Measurements from ENCODE around the gene MAPK8.
"Not testable (repeated sequence)": the region's sequence is repeated elsewhere in the genome, so short reads cannot be mapped to it uniquely, and the experiment has no call there.

Gene MAPK8

DNA sequence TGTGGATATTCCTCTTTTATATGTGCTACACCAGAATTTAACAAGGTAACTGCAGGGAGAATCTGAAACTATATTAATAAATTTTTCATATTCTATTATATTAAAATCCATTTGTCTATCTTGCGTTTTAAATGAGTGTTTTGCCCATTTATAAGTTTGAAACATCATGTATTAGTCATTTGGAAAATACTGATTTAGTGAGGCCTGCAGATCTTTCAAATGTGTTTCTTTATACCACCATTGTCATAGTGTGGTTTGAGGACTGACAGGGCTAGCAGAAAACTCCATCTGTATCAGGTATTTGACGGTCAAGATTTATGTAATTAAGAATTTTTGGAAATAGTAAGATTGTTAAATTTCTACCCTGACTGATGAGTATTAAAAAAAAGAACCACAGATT lies 29.3 kb downstream of the MAPK8 start:
- H3K4me1 ChIP-seq (ENCODE audit: control insufficient read depth in 1 of 2, insufficient read depth in 1 of 2, low read depth in 1 of 2, low read length in 1 of 2), result peaks cover 3 to 4% of the 10 kb centered on the region in 2 experiments
- no peak overlapping the region for H3K27ac ChIP-seq
- H3K4me3 ChIP-seq (ENCODE audit: low read depth in 1 of 2, low read length in 1 of 2), result no peak overlapping the region
- no peaks in the 10 kb centered on the region for H3K36me3 ChIP-seq
- no peaks in the 10 kb centered on the region for H3K27me3 ChIP-seq
- H3K9me3 ChIP-seq, result no peaks in the 10 kb centered on the region
- TF ChIP-seq, protein P1, sequence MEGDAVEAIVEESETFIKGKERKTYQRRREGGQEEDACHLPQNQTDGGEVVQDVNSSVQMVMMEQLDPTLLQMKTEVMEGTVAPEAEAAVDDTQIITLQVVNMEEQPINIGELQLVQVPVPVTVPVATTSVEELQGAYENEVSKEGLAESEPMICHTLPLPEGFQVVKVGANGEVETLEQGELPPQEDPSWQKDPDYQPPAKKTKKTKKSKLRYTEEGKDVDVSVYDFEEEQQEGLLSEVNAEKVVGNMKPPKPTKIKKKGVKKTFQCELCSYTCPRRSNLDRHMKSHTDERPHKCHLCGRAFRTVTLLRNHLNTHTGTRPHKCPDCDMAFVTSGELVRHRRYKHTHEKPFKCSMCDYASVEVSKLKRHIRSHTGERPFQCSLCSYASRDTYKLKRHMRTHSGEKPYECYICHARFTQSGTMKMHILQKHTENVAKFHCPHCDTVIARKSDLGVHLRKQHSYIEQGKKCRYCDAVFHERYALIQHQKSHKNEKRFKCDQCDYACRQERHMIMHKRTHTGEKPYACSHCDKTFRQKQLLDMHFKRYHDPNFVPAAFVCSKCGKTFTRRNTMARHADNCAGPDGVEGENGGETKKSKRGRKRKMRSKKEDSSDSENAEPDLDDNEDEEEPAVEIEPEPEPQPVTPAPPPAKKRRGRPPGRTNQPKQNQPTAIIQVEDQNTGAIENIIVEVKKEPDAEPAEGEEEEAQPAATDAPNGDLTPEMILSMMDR (IDR thresholded peaks at IDR 0.05), result no peak

DNA sequence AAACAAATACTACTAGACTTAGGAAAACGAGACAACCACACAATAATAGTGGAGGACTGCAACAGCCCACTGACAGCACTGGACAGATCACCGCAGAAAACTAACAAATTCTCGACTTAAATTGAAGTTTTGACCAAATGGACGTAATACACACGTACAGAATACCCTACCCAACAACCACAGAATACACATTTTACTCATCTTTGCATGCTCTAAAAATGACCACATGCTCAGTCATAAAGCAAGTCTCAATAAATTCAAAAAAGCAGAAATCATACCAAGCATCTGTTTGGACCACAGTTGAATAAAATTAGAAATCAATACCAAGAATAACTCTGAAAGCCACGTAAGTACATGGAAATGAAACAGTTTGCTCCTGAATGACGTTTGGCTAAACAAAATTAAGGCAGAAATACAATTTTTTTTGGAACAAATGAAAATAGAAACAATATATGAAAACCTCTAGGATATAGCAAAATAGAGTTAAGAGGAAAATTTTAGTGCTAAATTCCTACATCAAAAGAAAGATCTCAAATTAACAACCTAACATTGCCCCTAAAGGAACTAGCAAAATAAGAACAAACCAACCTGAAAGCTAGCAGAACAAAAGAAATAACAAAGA lies 30.6 kb downstream of the MAPK8 start:
- Histone ChIP-seq H3K4me1 (ENCODE audit: control insufficient read depth in 1 of 2, insufficient read depth in 1 of 2, low read depth in 1 of 2, low read length in 1 of 2) (peaks cover 3 to 4% of the 10 kb centered on the region in 2 experiments), H3K27ac (no peak overlapping the region), H3K27me3 (no peaks in the 10 kb centered on the region), H3K36me3 (no peaks in the 10 kb centered on the region), H3K4me3 (ENCODE audit: low read depth in 1 of 2, low read length in 1 of 2) (no peak overlapping the region), H3K9me3 (no peaks in the 10 kb centered on the region)
- TF ChIP-seq, protein P1 (IDR thresholded peaks at IDR 0.05), result no peak

GRCh38 chr10:48340734-48341133 lies 34.3 kb downstream of the MAPK8 start:
- Histone ChIP-seq H3K4me3 (ENCODE audit: low read depth in 1 of 2, low read length in 1 of 2) (no peak overlapping the region), H3K9me3 (no peaks in the 10 kb centered on the region), H3K36me3 (no peaks in the 10 kb centered on the region), H3K4me1 (ENCODE audit: control insufficient read depth in 1 of 2, insufficient read depth in 1 of 2, low read depth in 1 of 2, low read length in 1 of 2) (no peaks in the 10 kb centered on the region), H3K27me3 (no peaks in the 10 kb centered on the region), H3K27ac (no peak overlapping the region)
- TF ChIP-seq, protein P1 (IDR thresholded peaks at IDR 0.05), result no peak

DNA sequence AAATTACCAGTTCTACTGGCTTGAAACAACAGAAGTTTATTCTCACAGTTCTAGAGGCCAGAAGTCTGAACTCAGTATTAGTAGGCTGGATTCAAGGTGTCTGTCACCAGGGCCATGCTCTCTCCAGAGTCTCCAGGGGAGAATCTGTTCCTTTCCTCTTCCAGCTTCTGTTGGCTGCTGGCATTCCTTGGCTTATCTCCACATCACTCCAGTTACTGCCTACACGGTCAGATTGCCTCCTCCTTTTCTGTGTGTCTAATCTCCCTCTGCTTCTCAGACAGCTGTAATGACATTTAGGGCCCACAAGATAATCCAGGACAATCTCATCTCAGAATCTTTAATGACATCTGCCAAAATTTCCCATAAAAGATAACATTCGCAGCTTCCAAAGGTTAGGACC lies 36.6 kb downstream of the MAPK8 start:
- H3K27ac ChIP-seq, result no peak overlapping the region

GRCh38 chr10:48343921-48344598 lies 37.6 kb downstream of the MAPK8 start:
- no peaks in the 10 kb centered on the region for H3K9me3 ChIP-seq
- no peak overlapping the region for H3K27ac ChIP-seq
- no peaks in the 10 kb centered on the region for H3K27me3 ChIP-seq
- no peak overlapping the region for H3K4me3 ChIP-seq (ENCODE audit: low read depth in 1 of 2, low read length in 1 of 2)
- TF ChIP-seq, protein P1 (IDR thresholded peaks at IDR 0.05), result no peak
- H3K36me3 ChIP-seq, result no peaks in the 10 kb centered on the region
- H3K4me1 ChIP-seq (ENCODE audit: control insufficient read depth in 1 of 2, insufficient read depth in 1 of 2, low read depth in 1 of 2, low read length in 1 of 2), result no peaks in the 10 kb centered on the region

More for the DNA sequence above, 36.6 kb downstream of the MAPK8 start:
- Histone ChIP-seq H3K36me3 (no peaks in the 10 kb centered on the region), H3K4me1 (ENCODE audit: control insufficient read depth in 1 of 2, insufficient read depth in 1 of 2, low read depth in 1 of 2, low read length in 1 of 2) (no peaks in the 10 kb centered on the region), H3K4me3 (ENCODE audit: low read depth in 1 of 2, low read length in 1 of 2) (no peak overlapping the region), H3K9me3 (no peaks in the 10 kb centered on the region), H3K27me3 (no peaks in the 10 kb centered on the region)
- TF ChIP-seq, protein P1 (IDR thresholded peaks at IDR 0.05), result no peak

DNA sequence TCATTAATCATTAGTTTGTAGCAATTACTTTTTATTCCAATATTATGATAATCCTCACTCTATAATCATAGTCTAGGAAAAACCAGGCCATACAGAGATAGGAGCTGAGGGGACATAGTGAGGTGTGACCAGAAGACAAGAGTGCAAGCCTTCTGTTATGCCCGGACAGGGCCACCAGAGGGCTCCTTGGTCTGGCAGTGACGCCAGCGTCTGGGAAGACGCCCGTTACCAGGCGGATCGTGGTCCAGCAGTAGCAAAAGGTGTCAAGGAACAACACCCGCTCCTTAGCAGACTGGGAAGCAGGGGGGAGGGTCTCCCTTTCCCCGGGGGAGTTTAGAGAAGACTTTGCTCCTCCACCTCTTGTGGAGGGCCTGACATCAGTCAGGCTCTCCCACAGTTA lies 39.8 kb downstream of the MAPK8 start:
- H3K27me3 ChIP-seq; H3K27ac ChIP-seq; H3K9me3 ChIP-seq; H3K4me3 ChIP-seq (ENCODE audit: low read depth in 1 of 2, low read length in 1 of 2); H3K36me3 ChIP-seq; H3K4me1 ChIP-seq (ENCODE audit: control insufficient read depth in 1 of 2, insufficient read depth in 1 of 2, low read depth in 1 of 2, low read length in 1 of 2): not testable (repeated sequence)

- H3K4me3 ChIP-seq (ENCODE audit: low read depth in 1 of 2, low read length in 1 of 2); H3K27ac ChIP-seq; H3K9me3 ChIP-seq; H3K4me1 ChIP-seq (ENCODE audit: control insufficient read depth in 1 of 2, insufficient read depth in 1 of 2, low read depth in 1 of 2, low read length in 1 of 2); H3K27me3 ChIP-seq; H3K36me3 ChIP-seq: not testable (repeated sequence)
Measured at GRCh38 chr10:48347539-48347938, 41.1 kb downstream of the MAPK8 start.

DNA sequence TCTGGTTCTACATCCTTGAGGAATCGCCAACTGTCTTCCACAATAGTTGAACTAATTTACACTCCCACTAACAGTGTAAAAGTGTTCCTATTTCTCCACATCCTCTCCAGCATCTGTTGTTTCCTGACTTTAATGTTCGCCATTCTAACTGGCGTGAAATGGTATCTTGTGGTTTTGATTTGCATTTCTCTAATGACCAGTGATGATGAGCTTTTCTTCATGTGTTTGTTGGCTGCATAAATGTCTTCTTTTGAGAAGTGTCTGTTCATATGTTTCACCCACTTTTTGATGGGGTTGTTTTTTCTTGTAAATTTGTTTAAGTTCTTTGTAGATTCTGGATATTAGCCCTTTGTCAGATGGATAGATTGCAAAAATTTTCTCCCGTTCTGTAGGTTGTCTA lies 41.5 kb downstream of the MAPK8 start:
- H3K27ac ChIP-seq, H3K9me3 ChIP-seq, H3K36me3 ChIP-seq: not testable (repeated sequence)

More for the DNA sequence above, 41.5 kb downstream of the MAPK8 start:
- H3K4me3 ChIP-seq (ENCODE audit: low read depth in 1 of 2, low read length in 1 of 2); H3K27me3 ChIP-seq; H3K4me1 ChIP-seq (ENCODE audit: control insufficient read depth in 1 of 2, insufficient read depth in 1 of 2, low read depth in 1 of 2, low read length in 1 of 2): not testable (repeated sequence)
